AG04449 (cell line): Measurements from ENCODE around the gene KCNE2.

ENCODE experiments used
- CTCF ChIA-PET: fragments of 350-600 bp; formaldehyde crosslinking; extraction: SDS; loops from one replicate; lab custom pipeline; 2021; ENCODE audit warnings: antibody characterized with exemption; lab: Yijun Ruan, JAX
- POLR2A ChIA-PET: fragments of 400-600, 350-600 bp; formaldehyde crosslinking; extraction: SDS; loops from one replicate; lab custom pipeline; 2020; ENCODE audit warnings: antibody characterized with exemption, inconsistent platforms; lab: Yijun Ruan, JAX
- DNase-seq: peaks from one replicate; pipeline ENCODE4 v3.0.0-alpha.2; 2010; ENCODE audit warnings: low read depth, low spot score
- H3K4me3 ChIP-seq: 2 replicates; pipeline ENCODE4 v1.5.1; 2011; ENCODE audit warnings: low read depth, mild to moderate bottlenecking, control low read depth, low read length
- TF ChIP-seq, protein P1 (sequence below): IDR thresholded peaks from one replicate; pipeline ENCODE4 v1.5.1; 2011; ENCODE audit warnings: mild to moderate bottlenecking, moderate library complexity, low read length, control low read depth, inconsistent platforms; ENCODE audit not compliant: insufficient read depth; ENCODE audit errors: missing control alignments

Gene KCNE2

DNA sequence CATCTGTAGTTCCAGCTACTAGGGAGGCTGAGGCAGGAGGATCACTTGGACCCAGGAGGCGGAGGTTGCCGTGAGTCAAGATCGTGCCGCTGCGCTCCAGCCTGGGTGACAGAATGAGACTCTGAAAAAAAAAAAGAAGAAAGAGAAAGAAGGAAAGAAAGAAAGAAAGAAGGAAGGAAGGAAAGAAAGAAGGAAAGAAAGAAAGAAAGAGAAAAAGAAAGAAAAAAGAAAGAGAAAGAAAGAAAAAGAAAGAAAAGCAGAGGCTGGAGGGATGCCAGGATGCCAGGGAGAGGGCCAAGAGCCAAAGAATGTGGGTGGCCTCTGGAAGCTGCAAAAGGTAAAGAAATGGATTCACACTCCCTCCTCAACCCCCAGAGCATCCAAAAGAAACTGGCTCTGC, 8.2 kb upstream of the KCNE2 start:
- TF ChIP-seq, protein P1, sequence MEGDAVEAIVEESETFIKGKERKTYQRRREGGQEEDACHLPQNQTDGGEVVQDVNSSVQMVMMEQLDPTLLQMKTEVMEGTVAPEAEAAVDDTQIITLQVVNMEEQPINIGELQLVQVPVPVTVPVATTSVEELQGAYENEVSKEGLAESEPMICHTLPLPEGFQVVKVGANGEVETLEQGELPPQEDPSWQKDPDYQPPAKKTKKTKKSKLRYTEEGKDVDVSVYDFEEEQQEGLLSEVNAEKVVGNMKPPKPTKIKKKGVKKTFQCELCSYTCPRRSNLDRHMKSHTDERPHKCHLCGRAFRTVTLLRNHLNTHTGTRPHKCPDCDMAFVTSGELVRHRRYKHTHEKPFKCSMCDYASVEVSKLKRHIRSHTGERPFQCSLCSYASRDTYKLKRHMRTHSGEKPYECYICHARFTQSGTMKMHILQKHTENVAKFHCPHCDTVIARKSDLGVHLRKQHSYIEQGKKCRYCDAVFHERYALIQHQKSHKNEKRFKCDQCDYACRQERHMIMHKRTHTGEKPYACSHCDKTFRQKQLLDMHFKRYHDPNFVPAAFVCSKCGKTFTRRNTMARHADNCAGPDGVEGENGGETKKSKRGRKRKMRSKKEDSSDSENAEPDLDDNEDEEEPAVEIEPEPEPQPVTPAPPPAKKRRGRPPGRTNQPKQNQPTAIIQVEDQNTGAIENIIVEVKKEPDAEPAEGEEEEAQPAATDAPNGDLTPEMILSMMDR: no peak
- ChIA-PET POLR2A (no interaction called here), CTCF (interaction anchor here (1.7 to 24.1 kb wide), 3 partner anchors 8 to 437 kb away, joined by 12 to 500 read pairs (median 215); partner anchors contain the start of genes ATP5PO and KCNE2)
- no peak overlapping the region for H3K4me3 ChIP-seq
- no peak for DNase-seq

DNA sequence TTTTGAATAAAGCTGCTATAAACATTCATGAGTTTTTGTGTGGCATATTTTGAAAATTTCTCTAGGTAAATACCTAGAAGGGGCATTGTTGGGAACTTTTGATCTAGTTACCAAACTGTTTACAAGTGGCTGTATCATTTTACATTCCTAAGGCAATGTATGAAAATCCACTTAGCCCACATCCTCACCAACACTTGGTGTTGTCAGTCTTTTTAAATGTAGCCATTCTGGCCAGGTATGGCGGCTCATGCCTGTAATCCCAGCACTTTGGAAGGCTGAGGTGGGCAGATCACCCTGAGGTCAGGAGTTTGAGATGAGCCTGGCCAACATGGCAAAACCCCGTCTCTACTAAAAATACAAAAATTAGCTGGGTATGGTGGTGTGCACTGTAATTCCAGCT, 5.9 kb upstream of the KCNE2 start:
- H3K4me3 ChIP-seq: no peak overlapping the region
- DNase-seq: no peak
- POLR2A ChIA-PET: no interaction called here
- CTCF ChIA-PET: interaction anchor here (3.9 to 11.7 kb wide), 3 partner anchors 9 to 434 kb away, joined by 18 to 215 read pairs (median 20); no protein-coding TSS in a partner anchor
- TF ChIP-seq, protein P1: no peak

DNA sequence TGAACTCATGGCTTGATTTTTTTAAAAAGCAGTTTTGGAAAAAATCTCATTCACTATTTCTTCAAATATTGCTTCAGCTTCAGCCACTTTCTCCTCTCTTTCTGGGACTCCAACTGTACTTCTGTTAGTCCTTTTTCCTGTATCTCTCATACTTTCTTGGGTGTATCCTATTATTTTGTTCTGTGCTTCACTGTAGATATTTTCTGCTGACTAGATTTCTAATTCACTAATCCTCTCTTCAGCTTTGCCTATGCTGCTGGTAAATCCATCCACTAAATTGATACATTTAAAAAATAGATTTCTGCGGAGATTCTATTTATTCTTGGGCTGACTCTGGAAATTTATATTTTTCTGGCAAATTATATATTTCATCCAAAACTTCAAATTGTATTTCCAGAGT, 4.9 kb upstream of the KCNE2 start:
- DNase-seq: no peak
- no peak overlapping the region for H3K4me3 ChIP-seq
- TF ChIP-seq, protein P1: no peak
- CTCF ChIA-PET: interaction anchor here (1.7 to 11.7 kb wide), 6 partner anchors 9 to 435 kb away, joined by 3 to 215 read pairs (median 19); no protein-coding TSS in a partner anchor
- POLR2A ChIA-PET: no interaction called here

DNA sequence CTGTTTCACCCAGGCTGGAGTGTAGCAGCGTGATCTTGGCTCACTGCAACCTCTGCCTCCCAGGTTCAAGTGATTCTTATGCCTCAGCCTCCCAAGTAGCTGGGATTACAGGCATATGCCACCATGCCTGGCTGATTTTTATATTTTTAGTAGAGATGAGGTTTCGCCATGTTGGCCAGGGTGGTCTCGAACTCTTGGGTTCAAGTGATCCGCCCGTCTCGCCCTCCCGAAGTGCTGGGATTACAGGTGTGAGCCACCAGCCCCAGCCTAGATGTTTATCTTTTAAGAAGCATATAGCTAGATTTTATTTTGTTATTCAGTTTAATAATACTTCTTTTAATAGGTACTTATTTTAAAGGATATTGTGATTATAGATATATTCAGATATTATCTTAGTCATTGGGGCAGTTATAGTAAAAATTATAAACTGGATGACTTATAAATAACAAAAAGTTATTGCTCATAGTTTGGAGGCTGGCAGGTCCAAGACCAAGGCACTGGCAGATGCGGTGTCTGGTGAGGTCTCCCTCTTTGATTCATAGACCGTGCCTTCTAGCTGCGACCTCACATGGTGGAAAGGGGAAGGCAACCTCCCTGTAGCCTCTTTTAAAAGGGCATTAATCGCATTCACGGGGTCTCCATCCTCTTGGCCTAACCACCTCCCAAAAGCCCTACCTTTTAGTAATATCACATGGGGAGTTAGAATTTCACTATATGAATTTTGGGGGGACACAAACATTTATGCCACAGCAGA, 3.1 kb upstream of the KCNE2 start:
- CTCF ChIA-PET: interaction anchor here (1.5 to 11.7 kb wide), 6 partner anchors 12 to 437 kb away, joined by 3 to 215 read pairs (median 19); no protein-coding TSS in a partner anchor
- POLR2A ChIA-PET: no interaction called here
- TF ChIP-seq, protein P1: no peak
- H3K4me3 ChIP-seq: no peak overlapping the region
- no peak for DNase-seq

DNA sequence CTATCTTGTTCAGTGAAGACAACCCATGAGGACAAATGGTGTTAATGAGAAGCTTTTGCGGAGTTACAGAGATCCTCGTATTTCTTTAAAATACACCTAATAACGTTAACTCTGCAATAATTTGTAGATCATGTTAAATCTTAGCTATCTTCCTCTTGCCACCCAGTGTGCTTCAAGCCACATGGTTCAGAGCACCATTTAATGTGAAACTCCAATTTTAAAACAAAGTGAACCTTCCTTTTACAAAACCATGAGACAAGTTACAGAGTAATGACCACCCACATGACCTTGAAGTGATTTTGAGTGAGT, 1.7 kb upstream of the KCNE2 start:
- TF ChIP-seq, protein P1: no peak
- POLR2A ChIA-PET: no interaction called here
- CTCF ChIA-PET: interaction anchor here (0.6 to 11.7 kb wide), 30 partner anchors 9 to 450 kb away, joined by 3 to 215 read pairs (median 4); partner anchors contain the start of gene ATP5PO
- H3K4me3 ChIP-seq: no peak overlapping the region
- no peak for DNase-seq

DNA sequence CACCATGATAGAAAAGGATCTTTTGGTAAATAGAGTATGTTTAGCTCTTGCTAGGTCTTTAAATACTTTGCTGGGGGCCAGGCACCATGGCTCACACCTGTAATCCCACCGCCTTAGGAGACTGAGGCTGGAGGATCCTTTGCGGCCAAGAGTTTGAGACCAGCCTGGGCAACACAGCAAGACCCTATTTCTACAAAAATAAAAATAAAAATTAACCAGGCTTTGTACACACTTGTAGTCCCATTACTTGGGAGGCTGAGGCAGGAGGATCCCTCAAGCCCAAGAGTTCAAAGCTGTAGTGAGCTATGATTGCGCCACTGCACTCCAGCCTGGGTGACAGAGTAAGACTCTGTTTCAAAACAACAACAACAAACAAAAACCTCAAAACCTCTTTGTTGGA, 1.1 kb upstream of the KCNE2 start:
- no peak overlapping the region for H3K4me3 ChIP-seq
- DNase-seq: no peak
- POLR2A ChIA-PET: no interaction called here
- CTCF ChIA-PET: interaction anchor here (0.6 to 11.7 kb wide), 33 partner anchors 8 to 450 kb away, joined by 3 to 215 read pairs (median 4); partner anchors contain the start of gene ATP5PO
- TF ChIP-seq, protein P1: no peak
